ENCODE results near the gene PHLDB3. TPM values are rescaled to one million over a fixed set of nuclear protein-coding genes. Genes with fewer than 3 reads are reported as not detected.

PHLDB3 gene
- total RNA-seq, 1 donor from 2014 or later = 15.8 TPM

GRCh38 chr19:43455321-43456113 is 49.0 kb downstream of the PHLDB3 start:
- no peak overlapping the region for H3K4me3 ChIP-seq (ENCODE audit: low read depth, low read length)
- no peak for DNase-seq (ENCODE audit: low read depth)
- TF ChIP-seq CTCF (conservative IDR thresholded peaks at IDR 0.05; ENCODE audit: low read depth, low read length) = no peak

- H3K4me3 ChIP-seq (ENCODE audit: low read depth, low read length) = no peak overlapping the region
- no peak for TF ChIP-seq CTCF (conservative IDR thresholded peaks at IDR 0.05; ENCODE audit: low read depth, low read length)
- DNase-seq (ENCODE audit: low read depth) = no peak
These were observed 50.5 kb downstream of the PHLDB3 start for GRCh38 chr19:43454031-43454430.

GRCh38 chr19:43452582-43452981 is 52.0 kb downstream of the PHLDB3 start:
- no peak for DNase-seq (ENCODE audit: low read depth)
- H3K4me3 ChIP-seq (ENCODE audit: low read depth, low read length) = no peak overlapping the region
- TF ChIP-seq CTCF (conservative IDR thresholded peaks at IDR 0.05; ENCODE audit: low read depth, low read length) = no peak

GRCh38 chr19:43450545-43450997 is 54.0 kb downstream of the PHLDB3 start:
- DNase-seq (ENCODE audit: low read depth) = no peak
- no peak overlapping the region for H3K4me3 ChIP-seq (ENCODE audit: low read depth, low read length)
- no peak for TF ChIP-seq CTCF (conservative IDR thresholded peaks at IDR 0.05; ENCODE audit: low read depth, low read length)

- no peak for DNase-seq (ENCODE audit: low read depth)
- no peak overlapping the region for H3K4me3 ChIP-seq (ENCODE audit: low read depth, low read length)
- no peak for TF ChIP-seq CTCF (conservative IDR thresholded peaks at IDR 0.05; ENCODE audit: low read depth, low read length)
These were observed 56.9 kb downstream of the PHLDB3 start for GRCh38 chr19:43447655-43448054.

GRCh38 chr19:43446746-43447489 is 57.6 kb downstream of the PHLDB3 start:
- peak; percentile 95 for TF ChIP-seq CTCF (conservative IDR thresholded peaks at IDR 0.05; ENCODE audit: low read depth, low read length)
- no peak for DNase-seq (ENCODE audit: low read depth)
- no peak overlapping the region for H3K4me3 ChIP-seq (ENCODE audit: low read depth, low read length)
